Measurements from ENCODE around the gene NCOA6. TPM values are rescaled to one million over a fixed set of nuclear protein-coding genes. Genes with fewer than 3 reads are reported as not detected.

NCOA6 gene
- total RNA-seq, 1 donor from 2014 or later = 43.3 TPM

GRCh38 chr20:34834459-34834893 is 9.0 kb upstream of the NCOA6 start:
- DNase-seq (ENCODE audit: low spot score) = no peak
- Mint-ChIP-seq H3K4me3 (ENCODE audit: unreplicated experiment) (no peak overlapping the region), H3K9me3 (ENCODE audit: low read depth) (no peaks in the 10 kb centered on the region), H3K27me3 (ENCODE audit: low read depth) (peaks cover 40% of the 10 kb centered on the region), H3K36me3 (ENCODE audit: low read depth) (no peaks in the 10 kb centered on the region), H3K4me1 (ENCODE audit: low read depth) (peaks cover 4% of the 10 kb centered on the region), H3K27ac (ENCODE audit: unreplicated experiment) (no peak overlapping the region)
- TF ChIP-seq CTCF (IDR thresholded peaks at IDR 0.05) = peak; percentile 84

- Mint-ChIP-seq H3K27me3 (ENCODE audit: low read depth) (peaks cover 35% of the 10 kb centered on the region), H3K27ac (ENCODE audit: unreplicated experiment) (no peak overlapping the region), H3K9me3 (ENCODE audit: low read depth) (no peaks in the 10 kb centered on the region), H3K4me1 (ENCODE audit: low read depth) (peaks cover 4% of the 10 kb centered on the region), H3K36me3 (ENCODE audit: low read depth) (no peaks in the 10 kb centered on the region), H3K4me3 (ENCODE audit: unreplicated experiment) (no peak overlapping the region)
- no peak for TF ChIP-seq CTCF (IDR thresholded peaks at IDR 0.05)
- no peak for DNase-seq (ENCODE audit: low spot score)
These were observed 6.5 kb upstream of the NCOA6 start for GRCh38 chr20:34831936-34832335.

- Mint-ChIP-seq H3K27ac (ENCODE audit: unreplicated experiment) (no peak overlapping the region), H3K4me1 (ENCODE audit: low read depth) (peaks cover 14% of the 10 kb centered on the region), H3K27me3 (ENCODE audit: low read depth) (peaks cover 34% of the 10 kb centered on the region), H3K36me3 (ENCODE audit: low read depth) (peaks cover 2% of the 10 kb centered on the region), H3K9me3 (ENCODE audit: low read depth) (no peaks in the 10 kb centered on the region), H3K4me3 (ENCODE audit: unreplicated experiment) (no peak overlapping the region)
- peak; percentile 10 for TF ChIP-seq CTCF (IDR thresholded peaks at IDR 0.05)
- DNase-seq (ENCODE audit: low spot score) = no peak
These were observed 3.7 kb upstream of the NCOA6 start for GRCh38 chr20:34829191-34829590.

- peaks cover 2% of the 10 kb centered on the region for H3K36me3 Mint-ChIP-seq (ENCODE audit: low read depth)
- H3K27me3 Mint-ChIP-seq (ENCODE audit: low read depth) = peaks cover 5% of the 10 kb centered on the region
- H3K9me3 Mint-ChIP-seq (ENCODE audit: low read depth) = no peaks in the 10 kb centered on the region
- peak; percentile 59 for TF ChIP-seq CTCF (IDR thresholded peaks at IDR 0.05)
- peaks cover 37% of the 10 kb centered on the region for H3K4me1 Mint-ChIP-seq (ENCODE audit: low read depth)
- DNase-seq (ENCODE audit: low spot score) = no peak
- peak overlapping the region; percentile 100 for H3K4me3 Mint-ChIP-seq (ENCODE audit: unreplicated experiment)
- peak overlapping the region; percentile 96 for H3K27ac Mint-ChIP-seq (ENCODE audit: unreplicated experiment)
These were observed 483 bp downstream of the NCOA6 start for GRCh38 chr20:34824806-34825529.

GRCh38 chr20:34824452-34824805 is 1.0 kb downstream of the NCOA6 start:
- peaks cover 37% of the 10 kb centered on the region for H3K4me1 Mint-ChIP-seq (ENCODE audit: low read depth)
- no peaks in the 10 kb centered on the region for H3K9me3 Mint-ChIP-seq (ENCODE audit: low read depth)
- H3K4me3 Mint-ChIP-seq (ENCODE audit: unreplicated experiment) = peak overlapping the region; percentile 100
- no peak for DNase-seq (ENCODE audit: low spot score)
- TF ChIP-seq CTCF (IDR thresholded peaks at IDR 0.05) = no peak
- peak overlapping the region; percentile 96 for H3K27ac Mint-ChIP-seq (ENCODE audit: unreplicated experiment)
- peaks cover 2% of the 10 kb centered on the region for H3K36me3 Mint-ChIP-seq (ENCODE audit: low read depth)
- H3K27me3 Mint-ChIP-seq (ENCODE audit: low read depth) = peaks cover under 1% of the 10 kb centered on the region
